Left cardiac atrium (tissue), 4 donors: ENCODE measurements around the gene HDAC4. TPM values are rescaled to one million over a fixed set of nuclear protein-coding genes. Genes with fewer than 3 reads are reported as not detected.

ENCODE experiments used
- ATAC-seq, 2 donors: fragments of 200-7000 bp; cut with Tn5 transposase; one replicate each; pipeline ENCODE4 v1.9.1; 2020; ENCODE audit warnings: mild to moderate bottlenecking in 2 of 2, moderate library complexity in 2 of 2
- DNase-seq: peaks from one replicate; pipeline ENCODE4 v3.0.0-alpha.2; 2020
- intact Hi-C, 2 donors: fragments of 100-400 bp; cut with DNase I; formaldehyde crosslinking; loops; one replicate each; pipeline versions ENCODE4 v1.14.1 to v1.15.1; 2022 to 2023
- total RNA-seq, 2 donors: library from RNA; stranded (reverse); fragmentation: NEBNext Ultra II Directional; extraction: Animal tissue kit (Norgen Biotek cat#: 25700); gene quantifications; one replicate each; pipeline ENCODE4 v1.2.1, GENCODE V29; 2021
- donor health status: DM: no; HTN: yes; CAD: no.
- donor health status: DM: no; HTN: yes; CAD: no; lungs with severe emphysema.
- donor health status: DM: yes; HTN: yes; CAD: no.
- donor health status: Dilated cardiomyopathy.

The HDAC4 gene
- total RNA-seq, 2 donors from 2014 or later: 25.6 to 31.2 TPM

DNA sequence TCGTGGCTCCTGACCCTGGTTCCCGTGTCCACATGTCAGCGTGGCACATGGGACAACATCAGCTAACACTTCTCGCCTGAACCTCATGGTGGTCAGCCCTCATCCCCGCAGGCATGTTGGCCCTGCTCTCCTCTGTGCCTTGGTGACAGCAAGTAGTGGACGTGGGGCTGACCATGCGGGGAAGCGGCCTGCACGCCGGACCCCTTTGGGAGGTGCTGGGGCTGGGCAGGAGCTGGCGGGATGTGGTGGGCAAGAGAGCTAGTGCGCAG, 303.5 kb downstream of the HDAC4 start:
- intact Hi-C loops: no loop called here
- DNase-seq (no peak), ATAC-seq (no peak)

DNA sequence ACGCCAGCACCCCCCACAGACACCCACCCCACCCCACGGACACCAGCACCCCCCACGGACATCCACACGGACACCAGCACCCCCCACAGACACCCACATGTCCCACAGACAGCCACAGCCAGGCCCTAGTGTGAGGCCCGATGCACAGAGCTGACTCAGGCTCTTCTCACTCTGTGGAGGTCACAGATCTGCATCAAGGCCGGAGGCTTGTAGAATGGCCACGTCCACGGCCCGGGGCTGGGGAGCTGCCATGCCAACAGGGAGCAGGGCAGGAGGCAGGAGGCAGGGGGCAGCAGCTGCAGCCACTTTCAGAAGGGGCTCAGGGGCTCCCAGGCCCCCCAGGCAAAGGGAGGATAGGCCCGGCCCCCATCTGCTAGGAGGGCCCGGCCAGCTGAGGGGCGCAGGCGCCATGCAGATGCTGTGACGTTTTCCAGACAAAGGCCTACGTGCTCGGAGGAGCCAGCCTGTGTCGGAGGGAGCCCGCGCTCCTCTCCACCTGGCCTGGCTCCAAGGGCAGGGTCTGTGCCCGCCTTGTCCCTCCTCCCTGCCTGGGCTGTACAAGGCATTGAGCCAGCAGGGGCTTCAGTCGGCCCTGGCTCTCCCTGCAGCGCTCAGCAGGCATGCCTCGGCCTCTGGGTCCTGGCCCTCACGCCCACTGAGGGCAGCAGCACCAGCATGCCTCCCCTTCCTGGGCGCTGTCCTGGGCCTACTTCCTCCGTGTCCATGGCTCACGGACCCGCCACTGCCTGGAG, 304.0 kb downstream of the HDAC4 start:
- ATAC-seq: no peak
- no peak for DNase-seq
- intact Hi-C loops: no loop called here

DNA sequence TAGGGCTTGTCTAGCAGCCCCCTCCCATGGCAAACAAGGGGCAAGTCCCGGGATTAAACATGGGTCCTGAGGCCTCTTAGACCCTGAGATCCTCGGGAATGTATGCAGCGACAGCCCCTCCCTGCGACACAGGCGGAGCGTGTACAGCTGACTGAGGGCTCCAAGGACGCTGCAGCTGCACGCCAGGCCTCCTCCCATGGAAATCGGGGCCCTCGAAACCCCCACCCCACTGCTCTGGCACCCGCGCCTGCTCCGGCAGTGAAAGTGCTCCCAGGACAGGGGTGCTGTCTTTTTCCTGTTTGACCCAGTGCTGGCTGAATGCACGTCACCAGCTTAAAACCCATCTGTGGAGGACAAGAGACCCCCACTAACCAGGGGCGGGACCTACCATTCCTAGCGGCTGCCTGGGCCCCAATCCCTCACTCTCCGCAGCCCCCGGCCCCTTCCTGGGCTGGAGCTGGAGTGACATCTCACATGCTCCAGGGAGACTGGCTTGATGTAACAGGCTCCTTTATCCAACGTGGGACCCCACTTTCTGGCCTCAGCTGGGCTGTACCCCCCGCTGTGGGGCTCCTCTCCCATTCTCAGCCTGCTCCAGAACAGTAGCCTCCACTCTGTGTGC, 305.2 kb downstream of the HDAC4 start:
- intact Hi-C loops: no loop called here
- DNase-seq: no peak
- no peak for ATAC-seq

DNA sequence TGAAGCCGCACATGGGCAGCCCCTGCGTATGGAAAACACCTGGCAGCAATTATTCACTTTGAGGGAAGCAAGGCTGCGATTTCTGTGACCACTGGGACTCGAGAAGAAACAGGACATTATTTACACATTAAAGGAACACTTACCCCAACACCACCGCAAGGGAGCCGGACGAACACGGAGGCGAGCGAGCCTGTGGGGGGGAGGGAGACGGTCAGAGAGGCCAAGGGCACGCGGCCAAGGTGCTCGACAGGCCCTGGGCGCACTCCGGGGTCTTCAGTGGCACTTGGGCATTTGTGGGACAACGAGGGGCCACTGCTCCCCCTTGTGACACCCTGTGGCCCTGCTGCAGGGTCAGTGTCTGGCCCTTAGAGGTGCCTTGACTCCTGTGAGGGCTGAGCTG, 306.0 kb downstream of the HDAC4 start:
- intact Hi-C loops: no loop called here
- ATAC-seq (no peak), DNase-seq (no peak)

DNA sequence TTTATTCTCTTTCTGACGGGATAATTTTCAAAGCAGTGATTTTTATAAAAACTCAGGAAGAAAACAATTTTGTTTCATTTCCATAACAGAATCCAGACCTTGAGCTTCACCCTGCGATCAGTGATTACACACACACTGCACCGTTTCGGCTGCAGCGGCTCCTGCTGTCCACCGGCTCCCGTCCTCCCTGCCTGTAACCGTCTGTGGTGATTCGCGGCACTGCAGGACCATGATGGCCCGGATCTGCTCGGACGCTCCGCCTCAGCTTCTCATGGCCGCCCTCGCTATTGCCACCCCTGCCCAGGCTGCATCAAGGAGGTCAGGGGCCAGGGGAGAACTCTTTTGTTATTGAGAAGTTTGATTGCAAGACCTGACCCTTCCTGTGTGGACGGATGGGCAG, 306.9 kb downstream of the HDAC4 start:
- intact Hi-C loops: no loop called here
- no peak for ATAC-seq
- no peak for DNase-seq

DNA sequence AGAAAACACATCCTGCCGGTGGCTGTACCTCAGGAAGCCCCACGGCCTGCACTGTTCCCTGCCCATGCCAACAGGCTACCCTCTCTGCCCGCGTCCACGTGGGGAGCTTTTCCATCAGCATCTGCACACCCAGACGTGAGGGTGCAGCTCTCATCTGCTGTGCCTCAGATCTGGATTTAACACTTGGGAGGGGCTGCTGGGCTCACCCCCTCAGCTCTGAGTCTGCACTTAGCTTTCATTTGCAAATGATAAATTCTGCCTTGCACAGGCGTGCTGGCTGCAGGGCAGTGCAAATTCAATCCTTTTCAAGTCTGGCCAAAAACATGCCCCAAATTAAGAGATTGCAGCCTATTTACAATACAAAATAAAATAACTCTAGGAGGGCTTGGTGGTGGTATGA, 307.3 kb downstream of the HDAC4 start:
- intact Hi-C loops: no loop called here
- no peak for ATAC-seq
- DNase-seq: no peak

DNA sequence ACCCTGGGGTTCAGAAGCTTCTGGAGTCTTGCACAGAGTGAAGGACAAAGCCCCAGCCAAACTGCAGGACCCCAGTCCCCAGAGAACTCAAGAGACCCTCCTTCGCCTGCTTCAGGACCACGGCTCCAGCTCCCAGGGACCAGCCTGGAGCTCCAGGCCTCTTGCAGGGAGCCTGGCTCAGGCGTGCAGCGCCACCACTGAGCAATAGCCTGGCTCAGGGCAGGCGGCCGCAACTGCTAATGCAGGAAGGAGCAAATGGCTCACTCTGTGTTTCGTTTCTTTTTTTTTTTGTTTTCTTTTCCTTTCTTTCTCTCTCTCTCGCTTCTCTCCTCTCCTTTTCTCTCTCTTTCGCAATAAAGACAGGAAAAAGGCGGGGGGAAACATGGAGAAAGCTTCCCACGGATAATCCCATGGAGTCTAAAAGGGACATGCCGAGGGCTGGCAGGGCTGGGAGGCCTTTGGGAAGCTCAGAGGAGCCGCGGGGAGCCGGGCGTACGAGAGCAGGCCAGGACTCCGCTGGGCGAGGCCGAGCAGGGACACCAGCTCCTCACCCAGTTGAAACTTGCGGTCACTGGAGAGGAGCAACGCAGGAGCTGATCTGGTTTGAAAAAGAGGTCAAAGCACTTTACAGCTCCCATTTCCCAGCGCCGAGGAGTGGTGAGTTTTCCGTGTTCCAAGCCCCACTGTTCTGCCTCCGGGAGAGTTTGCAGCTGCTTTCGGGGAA, 308.1 kb downstream of the HDAC4 start:
- intact Hi-C loops: no loop called here
- ATAC-seq (no peak), DNase-seq (no peak)

DNA sequence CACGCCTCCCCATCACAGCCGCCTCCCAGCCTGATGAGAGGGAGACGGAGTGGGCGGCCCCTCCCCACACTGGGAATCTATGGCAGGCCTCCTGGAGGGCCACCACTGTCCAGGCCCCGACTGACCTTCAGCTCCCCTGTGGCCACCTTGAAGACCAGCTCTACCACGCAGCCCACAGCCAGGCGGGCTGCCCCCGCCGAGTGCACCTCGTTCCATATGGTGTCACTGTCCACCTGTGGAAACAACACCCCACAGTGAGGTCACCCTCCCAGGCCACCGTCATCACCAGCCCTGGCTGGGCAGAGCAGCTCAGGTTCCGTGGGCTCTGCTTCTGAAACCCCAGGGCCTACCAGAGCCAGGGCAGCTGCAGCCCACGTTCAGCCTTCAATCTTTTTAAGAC, 310.9 kb downstream of the HDAC4 start:
- DNase-seq (no peak), ATAC-seq (no peak)
- intact Hi-C loops: no loop called here

DNA sequence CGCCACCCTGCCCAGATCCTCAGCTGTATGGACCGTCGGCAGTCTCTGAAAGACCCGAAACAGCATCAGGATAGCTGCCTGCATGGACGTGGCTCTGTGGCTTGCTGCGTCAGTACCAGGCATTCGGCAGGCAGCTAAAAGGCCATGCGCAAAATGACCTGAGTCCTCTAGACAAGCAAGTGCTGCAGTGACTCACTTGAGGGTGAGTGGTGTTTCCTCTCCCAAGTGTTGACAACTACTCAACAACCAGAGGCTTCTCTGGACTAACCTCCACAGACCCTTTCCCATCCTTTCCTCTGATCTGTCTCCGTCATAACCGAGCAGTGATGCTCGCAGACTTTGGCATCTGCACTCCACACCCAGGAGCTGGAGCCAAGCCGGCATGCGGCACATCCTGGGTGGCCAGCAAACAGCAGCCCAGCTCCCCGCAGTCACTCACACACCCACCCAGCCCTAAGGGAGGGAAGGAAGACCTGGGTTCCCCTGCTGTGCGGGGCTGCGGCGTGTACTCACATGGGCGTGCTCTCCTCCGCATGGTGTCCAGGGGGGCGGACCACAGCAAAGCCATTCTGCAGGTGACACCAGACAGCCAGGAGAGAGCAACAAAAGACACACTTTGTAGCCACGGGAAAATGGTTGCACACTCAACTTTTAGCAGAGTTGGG, 313.6 kb downstream of the HDAC4 start:
- DNase-seq (no peak), ATAC-seq (no peak)
- intact Hi-C loops: no loop called here

DNA sequence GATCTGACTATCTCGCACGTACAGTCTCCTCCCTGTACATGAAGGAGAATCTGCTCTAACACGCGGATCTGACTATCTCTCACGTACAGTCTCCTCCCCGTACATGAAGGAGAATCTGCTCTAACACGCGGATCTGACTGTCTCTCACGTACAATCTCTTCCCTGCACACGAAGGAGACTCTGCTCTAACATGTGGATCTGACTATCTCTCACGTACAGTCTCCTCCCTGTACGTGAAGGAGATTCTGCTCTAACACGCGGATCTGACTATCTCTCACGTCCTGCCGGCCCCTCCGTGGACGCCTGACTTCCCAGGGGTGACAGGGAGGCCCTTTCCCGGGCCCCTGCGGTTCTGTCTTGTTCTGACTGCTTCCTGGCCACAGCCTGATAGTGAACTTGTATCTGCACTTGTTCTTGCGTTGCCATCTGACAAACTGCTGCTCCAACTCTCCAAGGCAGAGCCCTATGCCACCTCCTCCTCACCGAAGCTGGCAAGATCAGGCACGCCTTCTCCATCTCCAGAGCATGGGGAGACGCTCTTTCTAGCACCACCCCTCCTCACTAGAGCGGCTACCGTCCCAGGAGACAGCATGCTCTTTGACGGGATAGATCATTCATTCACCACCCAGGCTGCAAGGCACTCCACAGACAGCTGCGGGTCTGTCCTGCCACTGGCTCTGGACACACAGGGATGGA, 314.3 kb downstream of the HDAC4 start:
- intact Hi-C loops: no loop called here
- DNase-seq (no peak), ATAC-seq (no peak)

DNA sequence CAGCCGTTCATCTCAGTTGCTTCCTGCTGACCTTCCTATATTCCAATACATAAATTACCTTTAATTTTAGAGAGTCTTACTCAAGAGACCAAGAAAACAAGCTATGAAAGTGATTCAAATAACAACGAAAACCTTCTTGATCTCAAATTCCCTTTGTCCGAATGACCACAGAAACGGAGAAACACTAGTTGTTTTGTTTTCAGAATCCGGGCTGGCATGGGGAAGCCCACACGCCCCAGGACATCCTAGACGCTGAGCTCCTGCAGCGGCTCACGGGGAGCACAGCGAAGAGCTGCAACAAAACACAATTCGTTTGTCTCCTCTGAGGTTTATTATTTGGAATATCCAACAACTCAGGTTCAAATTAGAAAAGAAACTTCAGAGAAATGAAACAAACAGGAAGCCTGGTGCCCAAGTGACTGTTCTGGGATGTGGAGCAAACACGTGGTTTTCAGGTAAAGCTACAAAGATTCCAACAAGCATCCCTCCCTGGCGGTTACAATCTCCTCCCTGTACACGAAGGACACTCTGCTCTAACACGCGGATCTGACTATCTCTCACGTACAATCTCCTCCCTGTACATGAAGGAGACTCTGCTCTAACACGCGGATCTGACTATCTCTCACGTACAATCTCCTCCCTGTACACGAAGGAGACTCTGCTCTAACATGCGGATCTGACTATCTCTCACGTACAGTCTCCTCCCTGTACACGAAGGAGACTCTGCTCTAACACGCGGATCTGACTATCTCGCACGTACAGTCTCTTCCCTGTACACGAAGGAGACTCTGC, 315.4 kb downstream of the HDAC4 start:
- intact Hi-C loops: no loop called here
- ATAC-seq: no peak
- no peak for DNase-seq

DNA sequence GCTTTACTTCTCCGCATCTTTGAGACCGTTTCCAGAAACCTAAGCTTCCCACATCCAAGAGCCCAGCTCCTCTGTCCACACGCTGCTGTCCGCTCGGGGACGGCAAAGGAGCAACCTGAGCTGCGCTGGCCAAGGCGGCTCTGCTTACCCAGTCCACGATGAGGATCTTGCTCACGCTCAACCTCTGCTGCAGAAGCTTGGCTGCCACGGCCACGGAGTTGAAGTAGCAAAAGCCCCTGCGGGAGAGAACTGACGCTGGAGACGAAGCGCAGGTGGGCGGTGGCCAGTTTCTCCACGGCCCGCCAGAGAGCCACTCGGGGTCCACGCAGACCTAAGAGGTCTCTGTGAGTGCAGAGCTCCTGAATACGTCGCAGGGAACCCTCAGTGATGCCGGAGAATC, 316.8 kb downstream of the HDAC4 start:
- no peak for ATAC-seq
- no peak for DNase-seq
- intact Hi-C loops: no loop called here

DNA sequence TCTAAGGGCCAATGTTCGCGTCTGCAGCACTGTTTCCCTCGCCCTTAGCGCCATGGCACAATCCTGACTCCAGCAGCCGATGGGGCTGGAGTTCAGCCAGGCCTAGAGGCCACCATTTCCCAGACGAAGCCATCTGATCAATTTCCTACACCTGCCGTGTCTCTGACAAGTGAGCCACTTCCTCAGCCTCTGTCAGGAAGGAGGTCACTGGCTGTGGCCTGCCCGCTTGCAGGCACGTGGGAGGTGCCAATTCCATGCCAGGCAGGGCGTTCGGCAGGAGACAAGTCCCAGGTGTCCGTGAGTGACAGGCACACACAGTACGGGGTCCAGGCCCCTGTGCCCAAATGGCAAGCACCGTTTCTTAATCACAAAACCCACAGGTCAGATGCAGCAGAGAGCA, 318.4 kb downstream of the HDAC4 start:
- ATAC-seq (no peak), DNase-seq (no peak)
- intact Hi-C loops: no loop called here

DNA sequence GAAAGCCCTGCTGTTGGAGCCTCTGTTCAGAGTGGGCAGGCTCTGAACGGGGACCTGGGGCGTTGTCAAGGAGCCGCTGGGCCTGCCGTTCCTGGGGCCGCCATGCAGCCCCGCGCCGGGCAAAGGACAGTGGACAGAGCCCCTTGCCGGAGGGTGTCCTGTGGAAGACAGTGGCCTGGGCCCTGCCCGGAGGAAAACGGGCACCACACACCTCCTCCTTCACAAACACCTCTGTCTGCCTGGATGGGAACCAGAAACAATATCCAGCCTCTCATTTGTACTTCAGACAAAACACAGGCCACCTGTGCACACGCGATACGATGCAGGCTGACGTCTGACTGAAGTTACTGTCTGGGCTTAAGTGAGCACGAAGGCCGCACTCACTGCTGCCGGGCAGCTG, 319.2 kb downstream of the HDAC4 start:
- intact Hi-C loops: no loop called here
- ATAC-seq: no peak
- no peak for DNase-seq

DNA sequence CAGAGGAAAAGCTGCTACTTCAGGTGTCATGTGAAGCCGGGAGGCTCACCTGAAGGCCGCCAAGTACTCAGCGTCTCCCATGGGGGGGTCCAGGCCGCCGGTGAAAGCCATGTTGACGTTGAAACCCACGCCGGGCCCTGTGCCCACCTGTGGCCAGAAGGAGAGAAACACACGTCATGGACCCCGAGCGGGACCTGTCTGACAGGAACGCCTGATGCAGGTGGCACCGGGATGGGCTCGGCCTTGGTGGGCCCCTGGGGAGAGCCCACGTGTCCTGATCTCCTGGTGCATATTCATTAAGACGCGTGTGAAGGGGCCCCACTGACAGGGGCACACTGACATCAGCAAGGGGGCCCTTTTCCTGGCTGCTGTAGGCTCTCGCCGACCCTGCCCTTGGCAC, 319.8 kb downstream of the HDAC4 start:
- intact Hi-C loops: no loop called here
- DNase-seq (no peak), ATAC-seq (no peak)

DNA sequence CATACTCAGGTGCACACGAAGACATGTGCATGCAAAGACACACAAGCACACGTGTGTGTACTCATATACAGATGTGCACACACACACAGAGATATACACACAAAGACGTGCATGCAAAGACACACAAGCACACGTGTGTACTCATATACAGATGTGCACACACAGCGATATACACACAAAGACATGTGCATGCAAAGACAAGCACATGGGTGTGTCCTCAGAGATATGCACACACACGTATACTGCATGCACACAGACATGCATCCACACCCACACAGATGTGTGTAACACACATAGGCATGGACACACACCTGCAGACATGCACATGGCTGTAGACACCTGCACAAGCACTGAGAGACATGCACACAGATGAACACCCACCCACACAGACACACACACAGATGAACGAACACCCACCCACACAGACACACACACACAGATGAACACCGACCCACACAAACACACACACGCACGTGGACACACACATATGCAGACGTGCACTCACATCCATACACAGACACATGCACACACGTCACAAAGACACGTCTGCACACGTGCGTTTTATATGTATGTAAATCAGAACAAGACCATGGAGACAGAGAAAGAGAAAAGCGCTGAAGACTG, 321.0 kb downstream of the HDAC4 start:
- DNase-seq (no peak), ATAC-seq (no peak)
- intact Hi-C loops: no loop called here

DNA sequence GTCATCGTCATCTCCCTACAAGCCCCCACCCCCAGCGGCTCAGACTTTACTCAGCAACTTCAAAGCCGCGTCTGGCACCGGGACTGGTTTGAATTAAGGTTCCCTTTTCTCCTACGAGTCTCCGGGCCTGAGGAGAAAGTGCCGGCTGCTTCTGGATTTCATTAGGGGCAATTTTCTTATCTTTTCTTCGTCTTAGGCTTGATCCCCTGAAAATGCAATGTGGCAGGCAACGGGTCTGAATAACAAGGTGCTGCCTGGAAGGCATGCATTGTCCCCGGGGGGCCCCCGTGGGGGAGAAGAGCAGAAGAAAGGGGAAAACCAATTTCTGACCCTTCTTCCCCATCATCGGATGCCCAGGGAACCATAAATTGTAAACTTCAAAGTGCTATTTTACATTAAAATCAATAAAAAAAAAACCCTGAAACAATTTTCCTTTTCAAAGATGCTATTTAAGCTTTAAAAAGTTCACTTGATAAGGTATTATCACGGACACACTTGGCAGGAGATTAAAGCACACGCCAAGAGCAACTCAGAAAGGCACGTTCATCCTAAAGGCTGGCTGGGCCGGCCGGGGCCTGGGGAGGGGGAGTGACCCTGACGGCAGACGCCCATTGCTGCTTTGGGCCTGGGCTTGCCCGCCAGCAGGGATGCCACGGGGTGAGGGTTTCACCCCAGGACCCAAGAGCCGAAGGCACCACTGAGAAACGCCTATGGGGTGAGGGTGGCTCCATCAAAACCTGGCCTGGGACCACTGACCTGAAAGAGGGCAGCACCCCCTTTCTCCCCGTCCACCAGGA, 322.5 kb downstream of the HDAC4 start:
- DNase-seq: no peak
- no peak for ATAC-seq
- intact Hi-C loops: no loop called here

DNA sequence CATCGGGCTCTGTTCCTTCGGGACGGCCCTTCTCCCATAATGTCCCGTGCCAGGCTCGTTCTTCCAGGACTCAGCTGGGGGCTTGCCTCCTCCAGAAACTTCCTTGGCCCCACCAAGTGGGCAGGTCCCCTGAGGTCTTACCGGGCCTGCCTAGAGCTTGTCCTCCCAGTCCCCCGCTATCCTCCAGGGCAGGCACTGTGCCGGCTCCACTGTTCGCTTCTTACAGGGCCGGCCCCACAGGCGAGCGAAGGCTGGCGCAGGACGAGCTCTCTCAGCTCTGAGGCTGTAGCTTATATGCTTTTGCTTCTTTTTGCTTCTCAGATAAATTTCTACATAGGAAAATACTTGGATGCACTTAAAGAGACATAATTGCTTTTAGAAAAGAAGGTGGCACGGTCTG, 323.6 kb downstream of the HDAC4 start:
- DNase-seq: no peak
- ATAC-seq: no peak
- intact Hi-C loops: no loop called here
